Glutamatergic neuron (in vitro differentiated cells): Measurements from ENCODE around the gene OXTR. TPM values are rescaled to one million over a fixed set of nuclear protein-coding genes. Genes with fewer than 3 reads are reported as not detected.

Source experiments
- DNase-seq: peaks from one replicate; pipeline ENCODE4 v3.0.0; 2022
- H3K27ac Mint-ChIP-seq: one replicate; pipeline ENCODE4 v1.8.0; 2020; ENCODE audit warnings: mild to moderate bottlenecking, mixed read lengths, inconsistent platforms; ENCODE audit not compliant: unreplicated experiment
- H3K27me3 Mint-ChIP-seq: one replicate; pipeline ENCODE4 v1.8.0; 2020; ENCODE audit warnings: mild to moderate bottlenecking, moderate library complexity, mixed read lengths, inconsistent platforms; ENCODE audit not compliant: unreplicated experiment
- H3K36me3 Mint-ChIP-seq: one replicate; pipeline ENCODE4 v1.8.0; 2020; ENCODE audit warnings: mild to moderate bottlenecking, mixed read lengths, inconsistent platforms; ENCODE audit not compliant: unreplicated experiment
- H3K4me1 Mint-ChIP-seq: one replicate; pipeline ENCODE4 v1.8.0; 2020; ENCODE audit warnings: mild to moderate bottlenecking, low read depth, mixed read lengths, inconsistent platforms; ENCODE audit not compliant: unreplicated experiment
- H3K4me3 Mint-ChIP-seq: one replicate; pipeline ENCODE4 v1.8.0; 2020; ENCODE audit warnings: mild to moderate bottlenecking, mixed read lengths, inconsistent platforms; ENCODE audit not compliant: unreplicated experiment
- H3K9me3 Mint-ChIP-seq: one replicate; pipeline ENCODE4 v1.8.0; 2020; ENCODE audit warnings: mild to moderate bottlenecking, moderate library complexity, mixed read lengths, inconsistent platforms; ENCODE audit not compliant: unreplicated experiment
- CTCF ChIP-seq: fragments of 200-600 bp; sonication (generic); IDR thresholded peaks from one replicate; pipeline ENCODE4 v1.5.0; 2021; ENCODE audit not compliant: partially characterized antibody, unreplicated experiment
- total RNA-seq: library from RNA; stranded (reverse); fragmentation: NEBNext Ultra II Directional; extraction: Animal tissue kit (Norgen Biotek cat#: 25700); gene quantifications from one replicate; pipeline ENCODE4 v1.2.1, GENCODE V29; 2021; ENCODE audit not compliant: unreplicated experiment

OXTR gene
- total RNA-seq, 1 donor from 2014 or later: 4.0 TPM

- peak overlapping the region; percentile 93 for H3K27ac Mint-ChIP-seq
- no peak for TF ChIP-seq CTCF
- no peak for DNase-seq
- H3K27me3 Mint-ChIP-seq: peaks cover 7% of the 10 kb centered on the region
- peaks cover 18% of the 10 kb centered on the region for H3K36me3 Mint-ChIP-seq
- H3K4me1 Mint-ChIP-seq: peaks cover 39% of the 10 kb centered on the region
- peaks cover 21% of the 10 kb centered on the region for H3K9me3 Mint-ChIP-seq
- peak overlapping the region; percentile 47 for H3K4me3 Mint-ChIP-seq
Observed at GRCh38 chr3:8709287-8709686, 60.1 kb downstream of the OXTR start.

DNA sequence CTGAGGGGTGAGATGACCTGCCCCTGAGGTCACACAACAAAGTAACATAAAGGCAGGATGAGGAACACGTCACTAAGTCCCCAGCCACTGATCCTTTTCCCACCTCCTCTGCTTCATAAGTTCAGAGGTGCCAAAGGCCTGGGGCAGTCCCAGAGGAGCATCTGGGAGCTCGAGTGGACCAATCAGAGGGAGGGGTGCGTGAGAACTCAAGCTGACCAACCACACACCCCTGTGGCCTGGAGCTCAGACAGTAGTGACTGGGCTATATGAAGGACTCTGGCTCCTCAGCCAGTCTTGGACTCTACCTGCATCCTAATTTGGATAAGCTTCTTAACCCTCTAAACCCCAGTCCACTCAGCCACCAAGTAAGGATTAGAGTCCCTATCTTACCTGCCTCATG lies 63.8 kb downstream of the OXTR start:
- no peak for TF ChIP-seq CTCF
- peaks cover 9% of the 10 kb centered on the region for H3K27me3 Mint-ChIP-seq
- H3K9me3 Mint-ChIP-seq: peaks cover 20% of the 10 kb centered on the region
- peaks cover 25% of the 10 kb centered on the region for H3K36me3 Mint-ChIP-seq
- DNase-seq: no peak
- H3K27ac Mint-ChIP-seq: no peak overlapping the region
- no peak overlapping the region for H3K4me3 Mint-ChIP-seq
- H3K4me1 Mint-ChIP-seq: peaks cover 23% of the 10 kb centered on the region

DNA sequence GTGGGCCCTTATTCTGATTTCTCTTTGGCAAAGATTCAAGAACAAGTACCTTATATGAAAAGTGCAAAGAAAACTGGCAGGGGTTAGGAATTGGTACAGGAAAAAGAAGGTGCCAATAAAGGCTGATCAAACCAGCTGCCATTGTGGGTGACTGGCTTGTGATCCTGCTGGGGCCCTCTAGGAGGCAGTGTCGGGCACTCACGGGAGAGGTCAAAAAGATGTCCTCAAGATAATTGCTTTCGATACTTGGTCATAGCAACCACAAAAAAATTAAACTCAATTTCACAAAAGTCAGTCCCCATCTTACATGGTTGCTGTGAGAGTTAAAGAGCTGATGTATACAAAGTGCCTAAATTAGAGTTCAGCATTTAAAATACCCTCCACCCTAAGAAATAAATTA lies 66.9 kb downstream of the OXTR start:
- Mint-ChIP-seq H3K4me3 (no peak overlapping the region), H3K9me3 (peaks cover 8% of the 10 kb centered on the region), H3K27me3 (peaks cover 2% of the 10 kb centered on the region), H3K36me3 (peaks cover 25% of the 10 kb centered on the region), H3K27ac (no peak overlapping the region), H3K4me1 (peaks cover 4% of the 10 kb centered on the region)
- peak; percentile 27 for TF ChIP-seq CTCF
- DNase-seq: no peak

Other genes starting within 250 kb of the OXTR start
- gene SSUH2, start 124.8 kb downstream of the OXTR start, total RNA-seq: 0.66 TPM
- 0.29 TPM for gene CAV3, start 35.8 kb downstream of the OXTR start, total RNA-seq
- 11.9 TPM for gene RAD18, start 193.9 kb upstream of the OXTR start, total RNA-seq